ENCODE results near the gene TMEM247.
"Not testable (repeated sequence)": the region's sequence is repeated elsewhere in the genome, so short reads cannot be mapped to it uniquely, and the experiment has no call there.

TMEM247 gene

GRCh38 chr2:46518861-46519260, 39.5 kb downstream of the TMEM247 start:
- DNase-seq = no peak

GRCh38 chr2:46519265-46519664, 39.9 kb downstream of the TMEM247 start:
- DNase-seq = no peak

GRCh38 chr2:46520130-46520711, 40.9 kb downstream of the TMEM247 start:
- no peak for DNase-seq

- DNase-seq = no peak
Observed at GRCh38 chr2:46521215-46521683, 41.9 kb downstream of the TMEM247 start.

GRCh38 chr2:46522385-46522784, 43.0 kb downstream of the TMEM247 start:
- DNase-seq = not testable (repeated sequence)

GRCh38 chr2:46525522-46526155, 46.3 kb downstream of the TMEM247 start:
- DNase-seq = no peak

- DNase-seq = no peak
Observed at GRCh38 chr2:46528880-46529279, 49.5 kb downstream of the TMEM247 start.

- DNase-seq = no peak
Observed at GRCh38 chr2:46530639-46531038, 51.3 kb downstream of the TMEM247 start.

GRCh38 chr2:46531863-46532262, 52.5 kb downstream of the TMEM247 start:
- no peak for DNase-seq

Measured in activated naive CD4-positive, alpha-beta T cell treated with Interleukin-2 at 50 U/mL for 16 hours (primary cell).